Activated CD4-positive, alpha-beta T cell treated with anti-CD3 and anti-CD28 coated beads, Interleukin-2, amount 10 ng/mL, durations not matched to agents 24 days and 14 days (primary cell): ENCODE measurements around the gene TXN. TPM values are rescaled to one million over a fixed set of nuclear protein-coding genes. Genes with fewer than 3 reads are reported as not detected.

Source experiments
- total RNA-seq: library from RNA; stranded (reverse); gene quantifications from 2 replicates; pipeline ENCODE4 v1.2.3, GENCODE V29; 2022

The TXN gene
- total RNA-seq, 1 donor from 2014 or later: 463 TPM

Other genes with a start within 250 kb of the TXN start
- not detected in 2 replicates for gene C9orf152, start 48.3 kb downstream of the TXN start, total RNA-seq
- gene TXNDC8, start 81.4 kb upstream of the TXN start, total RNA-seq: not detected in 2 replicates